Subcutaneous adipose tissue (tissue), 4 donors: ENCODE results near the gene MGMT. TPM values are rescaled to one million over a fixed set of nuclear protein-coding genes. Genes with fewer than 3 reads are reported as not detected.

Experiments
- total RNA-seq, 4 donors: library from RNA; depleted of rRNA; stranded (reverse); fragments of >200 nt; gene quantifications; one replicate each; pipeline ENCODE4 v1.1.0, GENCODE V29; 2016
- TF ChIP-seq, protein P1 (sequence below): fragments of 450-650 bp; IDR thresholded peaks from one replicate; pipeline ENCODE4 v1.5.1; 2016; ENCODE audit warnings: low read depth, mild to moderate bottlenecking, control low read depth, antibody characterized with exemption, moderate library complexity

The MGMT gene
- total RNA-seq, 4 donors from 2014 or later = 27.5 to 74.8 (median 42.2) TPM

DNA sequence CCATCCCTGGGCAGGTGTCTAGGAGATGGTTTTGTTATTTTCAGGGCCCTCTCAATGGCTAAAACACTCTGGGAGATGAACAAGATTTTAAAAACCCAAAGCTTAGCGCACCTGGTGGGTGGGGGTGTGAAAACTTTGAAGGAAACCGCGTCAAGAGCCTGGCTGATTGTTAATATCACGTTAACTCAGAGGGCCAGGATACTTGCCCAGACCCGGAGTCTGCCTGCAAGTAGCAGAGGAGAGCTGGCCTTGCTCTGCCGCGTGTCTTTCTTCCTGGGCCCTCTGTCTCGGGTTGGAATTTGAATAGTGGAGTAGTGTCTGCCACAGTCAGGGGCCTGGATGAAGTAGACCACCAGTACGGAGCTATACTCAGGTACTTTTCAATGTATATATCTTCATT lies 1.1 kb downstream of the MGMT start:
- TF ChIP-seq, protein P1, sequence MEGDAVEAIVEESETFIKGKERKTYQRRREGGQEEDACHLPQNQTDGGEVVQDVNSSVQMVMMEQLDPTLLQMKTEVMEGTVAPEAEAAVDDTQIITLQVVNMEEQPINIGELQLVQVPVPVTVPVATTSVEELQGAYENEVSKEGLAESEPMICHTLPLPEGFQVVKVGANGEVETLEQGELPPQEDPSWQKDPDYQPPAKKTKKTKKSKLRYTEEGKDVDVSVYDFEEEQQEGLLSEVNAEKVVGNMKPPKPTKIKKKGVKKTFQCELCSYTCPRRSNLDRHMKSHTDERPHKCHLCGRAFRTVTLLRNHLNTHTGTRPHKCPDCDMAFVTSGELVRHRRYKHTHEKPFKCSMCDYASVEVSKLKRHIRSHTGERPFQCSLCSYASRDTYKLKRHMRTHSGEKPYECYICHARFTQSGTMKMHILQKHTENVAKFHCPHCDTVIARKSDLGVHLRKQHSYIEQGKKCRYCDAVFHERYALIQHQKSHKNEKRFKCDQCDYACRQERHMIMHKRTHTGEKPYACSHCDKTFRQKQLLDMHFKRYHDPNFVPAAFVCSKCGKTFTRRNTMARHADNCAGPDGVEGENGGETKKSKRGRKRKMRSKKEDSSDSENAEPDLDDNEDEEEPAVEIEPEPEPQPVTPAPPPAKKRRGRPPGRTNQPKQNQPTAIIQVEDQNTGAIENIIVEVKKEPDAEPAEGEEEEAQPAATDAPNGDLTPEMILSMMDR = no peak

DNA sequence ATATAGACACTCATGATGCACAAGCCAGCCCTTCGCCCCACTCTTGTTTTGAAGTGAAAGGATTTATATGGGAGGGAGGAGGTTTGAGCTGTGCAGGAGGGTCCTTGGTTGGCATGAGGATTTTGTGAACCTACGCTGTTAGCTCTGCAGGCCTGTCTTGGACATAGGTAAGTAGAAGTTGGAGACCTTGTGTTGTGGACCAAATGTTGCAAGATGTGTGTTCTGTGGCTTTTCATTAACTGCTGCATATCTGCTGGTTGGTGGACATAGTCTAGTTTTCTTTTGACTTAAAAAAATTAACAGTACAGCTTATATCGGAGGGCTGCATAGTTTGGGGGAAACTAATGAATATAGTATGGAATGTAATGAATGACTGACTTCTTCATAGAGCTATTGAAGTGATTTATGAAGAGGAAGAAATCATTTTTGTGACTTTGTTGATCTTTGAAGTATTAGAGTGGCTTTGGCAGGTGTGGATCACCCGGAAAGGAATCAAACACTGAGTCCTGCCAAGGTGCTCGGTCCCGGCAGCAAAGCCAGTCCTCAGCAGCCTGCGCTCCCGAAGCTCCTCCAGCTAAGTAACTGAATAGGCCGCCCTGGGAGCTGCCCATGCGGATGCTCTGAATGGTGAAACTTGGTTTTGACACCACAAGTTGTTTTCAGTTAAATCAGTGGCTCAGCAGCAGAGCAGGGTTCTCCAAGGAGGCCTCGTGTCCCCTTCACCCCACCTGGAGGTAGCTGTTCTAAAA lies 3.2 kb downstream of the MGMT start:
- TF ChIP-seq, protein P1 = no peak

DNA sequence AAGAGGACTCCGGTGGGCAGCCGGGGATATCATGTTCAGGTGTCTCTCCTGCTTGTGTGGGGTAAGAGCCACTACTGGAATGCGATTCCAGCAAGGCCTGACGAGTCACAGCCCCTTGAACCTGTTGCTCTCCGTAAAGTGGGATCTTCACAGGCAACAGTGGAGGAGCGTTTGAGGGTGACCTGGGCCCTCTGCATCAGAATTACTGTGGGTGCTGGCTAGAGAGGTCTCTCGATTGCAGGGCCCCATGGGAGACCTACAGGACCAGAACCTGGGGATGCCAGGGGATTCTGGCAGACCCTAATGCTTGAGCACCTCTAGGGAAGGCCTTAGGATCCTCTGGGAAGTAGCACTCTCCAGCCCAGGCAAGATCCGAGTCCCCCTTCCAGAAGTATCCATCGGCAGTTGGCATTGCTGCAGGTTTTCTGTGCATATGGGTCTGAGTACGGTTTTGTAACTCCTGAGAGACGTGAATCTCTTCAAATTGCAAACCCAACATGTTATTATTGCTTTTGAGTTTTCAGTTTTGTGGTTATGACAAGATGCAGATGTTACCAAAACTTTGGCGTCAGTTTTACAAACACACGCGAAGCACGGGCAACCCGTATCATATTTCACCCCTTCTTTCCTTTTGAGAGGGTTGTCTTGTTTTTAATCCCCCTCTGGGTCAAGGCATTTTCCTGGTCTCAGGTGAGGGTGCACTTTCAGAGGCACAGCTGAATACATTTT lies 4.6 kb downstream of the MGMT start:
- TF ChIP-seq, protein P1 = no peak

DNA sequence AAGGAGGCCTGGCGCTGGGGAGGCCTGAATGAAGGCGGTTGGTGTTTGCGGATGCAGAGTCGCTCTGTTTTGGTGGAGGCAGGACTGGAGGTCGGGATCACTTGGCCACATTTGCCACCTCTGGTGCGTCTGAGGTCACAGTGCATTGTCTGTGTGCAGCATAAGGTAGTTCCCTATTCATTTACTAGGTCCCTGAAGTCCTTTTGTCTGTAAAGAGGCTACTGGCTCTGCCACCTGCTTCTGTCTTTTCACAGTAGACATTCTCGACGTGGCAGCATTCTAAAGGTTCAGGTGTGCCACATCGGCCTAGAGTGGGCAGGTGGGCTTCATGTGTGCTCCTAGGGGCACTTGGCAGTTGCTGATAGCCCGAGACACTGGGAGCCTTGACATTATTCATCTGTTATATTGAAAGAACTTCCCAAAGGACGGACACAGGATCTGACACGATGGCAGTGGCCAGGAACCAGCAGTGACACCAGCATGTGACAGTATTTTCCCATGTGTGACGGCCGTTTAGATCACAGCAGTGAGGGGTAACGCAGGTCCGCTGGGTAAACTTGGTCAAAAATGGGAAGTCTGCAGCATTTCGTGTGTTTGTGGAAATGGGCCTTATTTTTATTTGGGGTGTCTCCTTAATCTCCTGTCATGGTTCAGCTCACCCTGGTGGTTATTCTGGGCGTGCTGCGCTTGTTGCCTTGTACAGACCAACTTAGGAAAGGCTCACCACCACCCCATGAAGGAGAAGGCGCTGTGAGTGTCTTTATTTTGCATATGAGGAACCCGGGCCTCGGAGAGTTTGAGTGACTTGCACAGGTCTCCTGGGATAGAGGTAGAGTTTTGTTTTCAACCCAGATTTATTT lies 5.9 kb downstream of the MGMT start:
- TF ChIP-seq, protein P1 = no peak

DNA sequence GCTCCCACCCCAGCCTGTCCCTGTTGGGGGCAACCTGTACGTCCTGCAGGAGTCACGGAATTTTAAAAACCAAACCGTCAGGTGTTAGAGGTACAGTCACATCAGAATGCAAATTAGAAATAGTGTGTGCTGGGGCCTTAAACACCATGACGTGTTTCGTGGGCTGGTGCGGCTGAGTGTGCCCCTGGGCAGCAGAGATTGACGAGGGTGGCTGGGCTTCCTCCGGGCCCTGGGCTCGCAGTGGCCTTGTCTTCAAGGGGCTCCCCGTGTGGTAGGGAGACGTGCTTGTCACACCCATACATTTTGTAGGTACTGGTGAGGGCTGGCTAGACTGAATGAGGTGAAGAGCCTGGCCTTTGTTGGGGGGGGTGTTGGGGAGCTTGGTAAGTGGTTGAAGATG lies 7.6 kb downstream of the MGMT start:
- TF ChIP-seq, protein P1 = no peak

DNA sequence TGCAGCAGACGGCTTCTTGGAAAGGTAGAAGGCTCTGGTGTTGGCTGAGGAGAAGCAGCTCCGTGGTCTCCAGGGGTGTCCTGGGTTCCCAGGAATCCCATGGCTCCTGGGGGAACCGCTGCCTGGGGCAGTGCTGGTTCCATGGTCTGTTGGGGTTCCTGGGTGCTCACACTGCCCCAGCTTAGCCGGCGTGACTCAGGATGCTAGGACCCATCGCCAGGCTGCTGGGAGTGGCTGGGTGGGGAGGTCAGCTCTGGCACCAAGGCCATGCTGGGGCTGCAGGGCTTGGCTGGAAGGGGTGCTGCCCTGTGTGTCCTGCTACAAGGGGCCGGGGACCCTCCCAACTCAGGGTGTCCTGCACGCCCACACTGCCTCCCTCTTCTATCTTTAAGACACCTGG lies 9.4 kb downstream of the MGMT start:
- TF ChIP-seq, protein P1 = no peak

DNA sequence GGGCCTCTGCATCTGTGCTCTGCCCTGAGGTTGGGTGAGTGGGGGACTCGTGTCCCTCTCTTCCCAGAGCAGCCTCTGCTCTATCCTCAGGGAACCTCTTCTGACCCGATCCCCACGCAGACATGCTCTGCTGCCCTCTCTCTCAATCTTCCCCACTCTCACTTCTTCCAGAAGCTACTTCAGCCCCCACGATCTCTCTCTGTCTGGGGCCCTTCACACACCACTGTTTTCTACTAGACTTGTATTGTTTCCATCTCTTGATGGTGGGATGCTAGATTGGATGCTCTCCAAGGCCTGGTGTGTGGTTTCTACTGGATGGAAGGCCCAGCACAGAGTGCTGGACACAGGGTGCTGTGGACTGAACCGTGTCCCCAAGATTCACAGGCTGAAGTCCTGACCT lies 10.0 kb downstream of the MGMT start:
- TF ChIP-seq, protein P1 = no peak
